NOMO-1 treated with DMSO at 0.1 percent for 48 hours (cell line): Measurements from ENCODE around the gene IER5.
A peak's percentile ranks its signal among the peaks of the same experiment; 100 is the strongest.

Experiments
- DNase-seq: peaks from one replicate; lab custom pipeline; 2025; ENCODE audit not compliant: unreplicated experiment; lab: John Stamatoyannopoulos, UW

The IER5 gene

GRCh38 chr1:181076852-181077251 lies 11.6 kb upstream of the IER5 start:
- DNase-seq: no peak

GRCh38 chr1:181077576-181078242 lies 10.8 kb upstream of the IER5 start:
- no peak for DNase-seq

GRCh38 chr1:181079382-181079781 lies 9.1 kb upstream of the IER5 start:
- no peak for DNase-seq

GRCh38 chr1:181079920-181080319 lies 8.6 kb upstream of the IER5 start:
- no peak for DNase-seq

- DNase-seq: peak; percentile 13
Measured at GRCh38 chr1:181080556-181080955, 7.9 kb upstream of the IER5 start.

- DNase-seq: no peak
Measured at GRCh38 chr1:181081395-181081794, 7.1 kb upstream of the IER5 start.

GRCh38 chr1:181083842-181084605 lies 4.5 kb upstream of the IER5 start:
- DNase-seq: peak; percentile 94

- no peak for DNase-seq
Measured at GRCh38 chr1:181084606-181084969, 3.9 kb upstream of the IER5 start.

GRCh38 chr1:181086091-181086490 lies 2.4 kb upstream of the IER5 start:
- no peak for DNase-seq

GRCh38 chr1:181086926-181087325 lies 1.6 kb upstream of the IER5 start:
- peak; percentile 57 for DNase-seq

- peak; percentile 85 for DNase-seq
Measured at GRCh38 chr1:181087400-181087901, 1.0 kb upstream of the IER5 start.

- no peak for DNase-seq
Measured at GRCh38 chr1:181089017-181089675, 646 bp downstream of the IER5 start.

- peak; percentile 43 for DNase-seq
Measured at GRCh38 chr1:181089676-181090544, 1.4 kb downstream of the IER5 start.

GRCh38 chr1:181090641-181091126 lies 2.2 kb downstream of the IER5 start:
- DNase-seq: peak; percentile 8

GRCh38 chr1:181091309-181092040 lies 3.0 kb downstream of the IER5 start:
- no peak for DNase-seq

- no peak for DNase-seq
Measured at GRCh38 chr1:181092056-181092455, 3.6 kb downstream of the IER5 start.

GRCh38 chr1:181092883-181093458 lies 4.5 kb downstream of the IER5 start:
- no peak for DNase-seq

GRCh38 chr1:181094416-181095212 lies 6.1 kb downstream of the IER5 start:
- no peak for DNase-seq

GRCh38 chr1:181095260-181095659 lies 6.8 kb downstream of the IER5 start:
- no peak for DNase-seq
